HepG2 (cell line): ENCODE measurements around the gene TBC1D22A. TPM values are rescaled to one million over a fixed set of nuclear protein-coding genes. Genes with fewer than 3 reads are reported as not detected.

Experiments
- ATAC-seq: fragments of 200-7000 bp; cut with Tn5 transposase; 3 replicates; pipeline ENCODE4 v1.9.1; 2020; ENCODE audit warnings: mild to moderate bottlenecking, moderate library complexity
- BruUV-seq: library from RNA; stranded (reverse); fragments of 400-500 nt; replicated peaks from 2 replicates; lab custom pipeline; 2021; lab: Mats Ljungman, UMichigan
- CTCF ChIA-PET: fragments of 300-600 bp; formaldehyde crosslinking; extraction: SDS; loops from one replicate; lab custom pipeline; 2021; ENCODE audit warnings: low total read pairs, inconsistent platforms, low intra/inter-chr PET ratio; lab: Yijun Ruan, JAX
- POLR2A ChIA-PET: fragments of 350-600 bp; sonication (Branson Sonifier 250); formaldehyde crosslinking; loops from one replicate; lab custom pipeline; 2020; ENCODE audit warnings: antibody characterized with exemption, inconsistent platforms; lab: Yijun Ruan, JAX
- DNase-seq: peaks from one replicate; pipeline ENCODE4 v3.0.0-alpha.2; 2015; ENCODE audit warnings: low spot score
- FAIRE-seq: peaks from 3 replicates; lab custom pipeline; 2011; peaks lifted over from hg19 to GRCh38; lab: Jason Lieb, UNC
- H2AFZ ChIP-seq: one replicate; pipeline ENCODE4 v1.6.1; 2011; ENCODE audit warnings: low read length, inconsistent platforms
- H3K27ac ChIP-seq: fragments of 300-600 bp; 3 replicates; pipeline ENCODE4 v1.8.0; 2011; ENCODE audit warnings: mixed run types, mild to moderate bottlenecking, mixed read lengths, low read length, inconsistent platforms; ENCODE audit not compliant: insufficient read depth; ENCODE audit errors: extremely low read length
- H3K27me3 ChIP-seq, 2 experiments: fragments of 200-600 bp in 1 of 2; 2 replicates in 1 of 2; 3 replicates in 1 of 2; pipeline versions ENCODE4 v1.6.0 to v1.8.0; 2011; ENCODE audit warnings: low read length in 2 of 2, mild to moderate bottlenecking in 2 of 2, moderate library complexity in 2 of 2, inconsistent platforms in 1 of 2; ENCODE audit not compliant: insufficient read depth in 2 of 2, control insufficient read depth in 1 of 2
- H3K36me3 ChIP-seq, 2 experiments: fragments of 200-600 bp in 1 of 2; replicated peaks in 1 of 2; 2 replicates in 1 of 2; 3 replicates in 1 of 2; pipeline versions ENCODE4 v1.5.1 to v1.8.0; 2011; ENCODE audit warnings: low read length in 2 of 2, inconsistent platforms in 1 of 2; ENCODE audit not compliant: insufficient read depth in 2 of 2, control insufficient read depth in 1 of 2
- H3K4me1 ChIP-seq: 2 replicates; pipeline ENCODE4 v1.5.1; 2012; ENCODE audit warnings: low read length, inconsistent platforms; ENCODE audit not compliant: insufficient read depth
- H3K4me2 ChIP-seq: 2 replicates; pipeline ENCODE4 v1.6.0; 2011; ENCODE audit warnings: low read depth, low read length, inconsistent platforms
- H3K4me3 ChIP-seq, 3 experiments: fragments of 200-600 bp in 1 of 3; sonication (generic), shearing (Covaris generic) in 1 of 3; replicated peaks in 1 of 3; 2 replicates each; pipeline ENCODE4 v1.5.1; 2011 to 2016; ENCODE audit warnings: low read length in 3 of 3, inconsistent platforms in 2 of 3, low read depth in 2 of 3, mild to moderate bottlenecking in 2 of 3, control low read depth in 1 of 3, mixed read lengths in 1 of 3; ENCODE audit not compliant: insufficient read depth in 1 of 3
- H3K79me2 ChIP-seq: one replicate; pipeline ENCODE4 v1.6.1; 2011; ENCODE audit warnings: low read length, inconsistent platforms; ENCODE audit not compliant: insufficient read depth
- H3K9ac ChIP-seq: 2 replicates; pipeline ENCODE4 v1.6.0; 2011; ENCODE audit warnings: mild to moderate bottlenecking, low read depth, low read length, inconsistent platforms; ENCODE audit not compliant: insufficient read depth
- H3K9me3 ChIP-seq: 2 replicates; pipeline ENCODE4 v1.5.1; 2012; ENCODE audit warnings: mild to moderate bottlenecking, low read length
- H4K20me1 ChIP-seq: 2 replicates; pipeline ENCODE4 v1.6.0; 2011; ENCODE audit warnings: inconsistent platforms, mild to moderate bottlenecking, low read length, moderate library complexity; ENCODE audit not compliant: insufficient read depth
- EHMT2 ChIP-seq: fragments of 200-600 bp; sonication (generic); IDR thresholded peaks from 2 replicates; pipeline ENCODE4 v1.7.0; 2017; ENCODE audit warnings: antibody characterized with exemption, low read depth, low read length, borderline replicate concordance
- FOSL1 ChIP-seq: sonication (generic); formaldehyde crosslinking; IDR thresholded peaks from 2 replicates; pipeline ENCODE4 v1.9.0; 2021; ENCODE audit warnings: missing genetic modification reagents, borderline replicate concordance
- NCOR1 ChIP-seq: fragments of 200-600 bp; sonication (generic); IDR thresholded peaks from 2 replicates; pipeline ENCODE4 v1.7.0; 2017; ENCODE audit warnings: antibody characterized with exemption, low read length, borderline replicate concordance
- TBL1XR1 ChIP-seq: fragments of 150-350 bp; IDR thresholded peaks from 2 replicates; pipeline ENCODE4 v1.6.1; 2014; ENCODE audit warnings: borderline replicate concordance, low read length; ENCODE audit not compliant: partially characterized antibody
- ZBTB39 ChIP-seq: sonication (generic); formaldehyde crosslinking; IDR thresholded peaks from 2 replicates; pipeline ENCODE4 v1.5.0; 2020; ENCODE audit warnings: missing genetic modification reagents
- ZNF234 ChIP-seq: sonication (generic); formaldehyde crosslinking; conservative IDR thresholded peaks from 2 replicates; pipeline ENCODE4 v1.5.1; 2020; ENCODE audit warnings: mild to moderate bottlenecking, missing genetic modification reagents
- ZSCAN31 ChIP-seq: sonication (generic); formaldehyde crosslinking; IDR thresholded peaks from 2 replicates; pipeline ENCODE4 v1.5.0; 2020; ENCODE audit warnings: low read depth, mild to moderate bottlenecking, missing genetic modification reagents
- WGBS: methylation state at CpG from one replicate; pipeline ENCODE4 v1.1.6; 2017; ENCODE audit warnings: low lambda C conversion rate; 5-methylcytosine and 5-hydroxymethylcytosine counted together
- in situ Hi-C: cut with HindIII; loops from 2 replicates; pipeline ENCODE4 v1.10.0; 2017; ENCODE audit warnings: low pct_unique_long_range_greater_than_20kb; ENCODE audit not compliant: extremely low pct_ligation_motif_present
- intact Hi-C: fragments of 100-400 bp; cut with micrococcal nuclease; formaldehyde crosslinking; loops from one replicate; pipeline ENCODE4 v1.10.0; 2022; ENCODE audit not compliant: unreplicated experiment
- polyA plus RNA-seq, 8 experiments: library from polyadenylated mRNA; depleted of rRNA in 3 of 8; stranded (reverse) in 7 of 8; unstranded in 1 of 8; fragments of >200 nt; fragmentation: Illumina TruSeq in 4 of 8; extraction: Trizol in 4 of 8; gene quantifications; 2 replicates each; pipeline versions ENCODE4 v1.2.1 to v1.2.3, GENCODE V29; 2011 to 2016; ENCODE audit warnings: low read depth in 4 of 8, missing spikeins in 1 of 8, mixed read lengths in 1 of 8; ENCODE audit not compliant: insufficient read depth in 1 of 8
- total RNA-seq, 5 experiments: library from RNA; depleted of rRNA; stranded (reverse); fragments of >200 nt; fragmentation: Illumina TruSeq; extraction: Trizol; gene quantifications; 2 replicates each; pipeline ENCODE4 v1.2.3, GENCODE V29; 2016; ENCODE audit warnings: low read depth in 1 of 5

TBC1D22A gene
- total and polyA plus RNA-seq, 2 of the 13 experiments (the other 11 are each of a cell fraction or from before 2014, with no cell fraction given): 17.3 to 18.0 TPM

- POLR2A ChIA-PET: no interaction called here
- Histone ChIP-seq H3K4me3 (no peak overlapping the region), H3K9ac (no peak overlapping the region), H3K27ac (no peak overlapping the region), H3K4me2 (no peak overlapping the region), H2AFZ (no peak overlapping the region)
- WGBS: over 99% methylated on average over 11 of the region's 13 CpGs
- BruUV-seq: no TSS peak
- TF ChIP-seq FOSL1 (no peak), TBL1XR1 (no peak), ZNF234 (CRISPR knock-in tag) (no peak), EHMT2 (no peak), NCOR1 (no peak), ZSCAN31 (CRISPR knock-in tag) (no peak), ZBTB39 (CRISPR knock-in tag) (no peak)
- TF ChIP-seq, all 625 proteins: peak for 0
- Histone ChIP-seq H3K4me1 (no peaks in the 10 kb centered on the region), H3K36me3 (peaks cover 0 to 3% of the 10 kb centered on the region in 2 experiments; a peak in 1 of 5 replicates), H3K27me3 (no peaks in the 10 kb centered on the region), H3K9me3 (no peaks in the 10 kb centered on the region), H3K79me2 (no peaks in the 10 kb centered on the region), H4K20me1 (no peaks in the 10 kb centered on the region)
- intact Hi-C loops (no loop called here), in situ Hi-C loops (no loop called here)
- no peak for DNase-seq
- ATAC-seq: no peak
- CTCF ChIA-PET: no interaction called here
- FAIRE-seq: no peak
Observed at GRCh38 chr22:47067321-47067890, 305.0 kb downstream of the TBC1D22A start.
